H1 (cell line): ENCODE data around the gene EPN2. TPM values are rescaled to one million over a fixed set of nuclear protein-coding genes. Genes with fewer than 3 reads are reported as not detected.

Experiments
- CHD7 ChIP-seq: fragments of 300-600 bp; sonication (generic); IDR thresholded peaks from 2 replicates; pipeline ENCODE4 v1.7.1; 2012; ENCODE audit warnings: low read length, moderate library complexity, mild to moderate bottlenecking, inconsistent platforms; ENCODE audit not compliant: insufficient replicate concordance
- HDAC6 ChIP-seq: IDR thresholded peaks from one replicate; pipeline ENCODE4 v1.7.1; 2012; ENCODE audit warnings: low read depth, mild to moderate bottlenecking, inconsistent platforms, low read length, moderate library complexity
- RBBP5 ChIP-seq: IDR thresholded peaks from 2 replicates; pipeline ENCODE4 v1.7.1; 2012; ENCODE audit warnings: low read depth, mild to moderate bottlenecking, inconsistent platforms, low read length, moderate library complexity, borderline replicate concordance
- SIX5 ChIP-seq: IDR thresholded peaks from 2 replicates; pipeline ENCODE4 v1.6.1; 2011; ENCODE audit warnings: mild to moderate bottlenecking, low read depth, low read length
- SP2 ChIP-seq: IDR thresholded peaks from 2 replicates; pipeline ENCODE4 v1.6.1; 2012; ENCODE audit warnings: mild to moderate bottlenecking, low read length, inconsistent platforms
- polyA plus RNA-seq, 7 experiments: library from polyadenylated mRNA; depleted of rRNA in 3 of 7; stranded (reverse) in 5 of 7; unstranded in 2 of 7; fragments of >200 nt in 5 of 7; fragments of 200-250 nt in 2 of 7; gene quantifications; 1 replicate in 5 of 7; 2 replicates in 1 of 7; 4 replicates in 1 of 7; pipeline versions ENCODE4 v1.2.1 to v1.2.3, GENCODE V29; 2011 to 2013; ENCODE audit warnings: missing spikeins in 2 of 7, mixed read lengths in 2 of 7
- total RNA-seq: library from RNA; stranded (reverse); fragmentation: NEBNext Ultra II Directional; extraction: Animal tissue kit (Norgen Biotek cat#: 25700); gene quantifications from 2 replicates; pipeline ENCODE4 v1.2.1, GENCODE V29; 2021

EPN2 gene
- total and polyA plus RNA-seq, 2 of the 8 experiments (the other 6 are each of a cell fraction or from before 2014, with no cell fraction given): 28.7 to 55.8 TPM

- TF ChIP-seq HDAC6: no peak
- TF ChIP-seq RBBP5: no peak
- no peak for TF ChIP-seq SP2
- TF ChIP-seq CHD7: no peak
- TF ChIP-seq SIX5: no peak
- TF ChIP-seq, all 59 proteins: peak for 0
These were observed 66.2 kb downstream of the EPN2 start (continued) for GRCh38 chr17:19303367-19303776.
